ENCODE data around the gene TEDC2.
A peak's percentile ranks its signal among the peaks of the same experiment; 100 is the strongest.

The TEDC2 gene

GRCh38 chr16:2497116-2497630, 37.3 kb downstream of the TEDC2 start:
- DNase-seq, result no peak

GRCh38 chr16:2497695-2498484, 38.0 kb downstream of the TEDC2 start:
- no peak for DNase-seq

- DNase-seq, result no peak
These were observed 38.8 kb downstream of the TEDC2 start for GRCh38 chr16:2498531-2499253.

- DNase-seq, result no peak
These were observed 39.5 kb downstream of the TEDC2 start for GRCh38 chr16:2499454-2499853.

- no peak for DNase-seq
These were observed 40.1 kb downstream of the TEDC2 start for GRCh38 chr16:2499890-2500429.

GRCh38 chr16:2500430-2500917, 40.6 kb downstream of the TEDC2 start:
- no peak for DNase-seq

- DNase-seq, result peak; percentile 71
These were observed 41.2 kb downstream of the TEDC2 start for GRCh38 chr16:2500918-2501750.

GRCh38 chr16:2501946-2502895, 42.3 kb downstream of the TEDC2 start:
- no peak for DNase-seq

- no peak for DNase-seq
These were observed 45.8 kb downstream of the TEDC2 start for GRCh38 chr16:2505695-2506094.

GRCh38 chr16:2507052-2507659, 47.2 kb downstream of the TEDC2 start:
- DNase-seq, result no peak

- DNase-seq, result no peak
These were observed 47.8 kb downstream of the TEDC2 start for GRCh38 chr16:2507665-2508064.

- no peak for DNase-seq
These were observed 49.0 kb downstream of the TEDC2 start for GRCh38 chr16:2508722-2509400.

GRCh38 chr16:2511128-2511800, 51.4 kb downstream of the TEDC2 start:
- peak; percentile 43 for DNase-seq

GRCh38 chr16:2511996-2512734, 52.3 kb downstream of the TEDC2 start:
- DNase-seq, result no peak

- no peak for DNase-seq
These were observed 53.0 kb downstream of the TEDC2 start for GRCh38 chr16:2512735-2513404.

- DNase-seq, result peak; percentile 87
These were observed 53.8 kb downstream of the TEDC2 start, which contains the start of gene ATP6V0C for GRCh38 chr16:2513405-2514332. Gene ATP6V0C (plus strand): TSS chr16:2513952. CDS start chr16:2514104, 152 bp downstream.
